IPS DF 19.7 (cell line): ENCODE measurements around the gene UBA1.

Experiments used
- DNase-seq: peaks from one replicate; pipeline ENCODE4 v3.0.0-alpha.2; 2013; ENCODE audit warnings: low read depth, low spot score

UBA1 gene

GRCh38 chrX:47212381-47213293, 19.0 kb downstream of the UBA1 start:
- DNase-seq: no peak

GRCh38 chrX:47214435-47215077, 20.9 kb downstream of the UBA1 start:
- DNase-seq: no peak

- DNase-seq: no peak
These were observed 21.8 kb downstream of the UBA1 start for GRCh38 chrX:47215291-47215900.

- no peak for DNase-seq
These were observed 22.8 kb downstream of the UBA1 start for GRCh38 chrX:47216393-47216925.

GRCh38 chrX:47217121-47217851, 23.7 kb downstream of the UBA1 start:
- DNase-seq: no peak

- DNase-seq: no peak
These were observed 24.2 kb downstream of the UBA1 start for GRCh38 chrX:47217852-47218279.

GRCh38 chrX:47218280-47218919, 24.8 kb downstream of the UBA1 start, which contains the start of gene CDK16:
CDK16 (plus strand) TSS chrX:47218681; CDS start chrX:47223558, 4,877 bp downstream.
- DNase-seq: no peak

GRCh38 chrX:47218920-47219815, 25.5 kb downstream of the UBA1 start:
- no peak for DNase-seq

GRCh38 chrX:47221756-47222155, 28.1 kb downstream of the UBA1 start:
- no peak for DNase-seq

- DNase-seq: no peak
These were observed 29.2 kb downstream of the UBA1 start for GRCh38 chrX:47222751-47223350.

- DNase-seq: no peak
These were observed 30.0 kb downstream of the UBA1 start for GRCh38 chrX:47223476-47224250.

GRCh38 chrX:47224266-47224895, 30.8 kb downstream of the UBA1 start:
- DNase-seq: no peak

- no peak for DNase-seq
These were observed 31.3 kb downstream of the UBA1 start for GRCh38 chrX:47224896-47225290.

- no peak for DNase-seq
These were observed 32.4 kb downstream of the UBA1 start for GRCh38 chrX:47226071-47226470.

GRCh38 chrX:47226531-47227333, 33.1 kb downstream of the UBA1 start:
- no peak for DNase-seq

- DNase-seq: no peak
These were observed 33.6 kb downstream of the UBA1 start for GRCh38 chrX:47227334-47227583.

- no peak for DNase-seq
These were observed 35.1 kb downstream of the UBA1 start for GRCh38 chrX:47228550-47229270.
